ENCODE measurements around the gene WDR44.

WDR44 gene

DNA sequence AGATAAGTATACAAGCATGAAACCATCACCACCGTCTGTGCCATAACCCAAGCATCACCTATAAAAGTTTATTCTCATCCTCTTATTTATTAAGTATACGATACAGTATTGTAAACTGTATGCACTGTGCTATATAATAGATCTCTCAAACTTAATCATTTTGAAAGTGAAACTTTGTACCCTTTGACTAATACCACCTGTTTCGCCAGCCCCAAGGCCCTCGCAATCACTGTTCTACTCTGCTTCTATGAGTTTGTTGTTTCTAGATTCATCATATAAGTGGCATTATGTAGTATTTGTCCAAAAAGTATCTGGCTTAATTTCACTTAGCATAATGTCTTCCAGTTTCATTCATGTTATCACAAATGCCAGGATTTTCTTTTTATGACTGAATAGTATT is 77.7 kb downstream of the WDR44 start:
- TF ChIP-seq CTCF (IDR thresholded peaks at IDR 0.05; ENCODE audit: low read length, missing control alignments) = no peak
- H3K4me3 ChIP-seq (replicated peaks; ENCODE audit: low read depth, low read length) = no peak overlapping the region
- DNase-seq (ENCODE audit: low read depth) = no peak

DNA sequence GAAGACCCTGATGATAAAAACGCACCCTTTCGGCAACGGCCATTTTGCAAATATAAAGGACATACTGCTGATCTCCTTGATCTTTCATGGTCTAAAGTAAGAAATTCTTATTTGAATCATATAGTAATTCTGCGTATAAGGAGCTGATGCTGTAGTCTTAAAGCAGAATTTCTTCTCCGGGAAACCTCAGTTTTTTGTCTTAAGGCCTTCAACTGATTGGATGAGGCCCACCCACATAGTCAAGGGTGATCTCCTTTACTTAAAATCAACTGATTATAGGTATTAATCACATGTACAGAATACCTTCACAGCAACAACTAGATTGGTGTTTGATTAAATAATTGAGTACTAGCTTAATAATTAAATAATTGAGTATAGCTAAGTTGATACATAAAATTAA is 86.9 kb downstream of the WDR44 start:
- no peak for TF ChIP-seq CTCF (IDR thresholded peaks at IDR 0.05; ENCODE audit: low read length, missing control alignments)
- no peak overlapping the region for H3K4me3 ChIP-seq (replicated peaks; ENCODE audit: low read depth, low read length)
- DNase-seq (ENCODE audit: low read depth) = no peak

- TF ChIP-seq CTCF (IDR thresholded peaks at IDR 0.05; ENCODE audit: low read length, missing control alignments) = no peak
- DNase-seq (ENCODE audit: low read depth) = no peak
- H3K4me3 ChIP-seq (replicated peaks; ENCODE audit: low read depth, low read length) = no peak overlapping the region
Measured at GRCh38 chrX:118437283-118437682, 91.4 kb downstream of the WDR44 start.

DNA sequence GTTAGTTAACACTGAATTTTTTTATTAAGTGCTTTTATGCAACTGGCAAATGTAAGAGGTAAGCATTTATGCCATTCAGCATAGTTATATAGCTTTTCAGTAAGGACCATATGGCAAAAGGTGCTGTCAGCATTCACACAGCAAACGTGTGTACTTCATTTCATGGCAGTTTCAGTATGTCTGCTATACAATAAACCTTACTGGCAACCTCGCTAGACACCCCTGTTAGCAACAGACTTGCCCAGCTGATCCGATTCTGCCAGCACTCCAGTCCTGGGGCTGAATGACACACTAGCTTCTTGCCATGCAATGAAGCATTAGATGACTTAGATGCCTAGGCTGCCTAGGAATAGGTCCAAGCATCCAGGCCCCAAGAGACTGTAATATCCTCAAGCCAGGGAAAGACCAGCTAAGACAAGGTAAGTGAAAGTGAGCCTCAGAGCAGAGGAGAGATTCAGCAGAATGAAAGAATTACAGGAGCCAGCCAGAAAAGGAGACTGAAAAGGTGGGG is 102.4 kb downstream of the WDR44 start:
- no peak for TF ChIP-seq CTCF (IDR thresholded peaks at IDR 0.05; ENCODE audit: low read length, missing control alignments)
- DNase-seq (ENCODE audit: low read depth) = no peak
- H3K4me3 ChIP-seq (replicated peaks; ENCODE audit: low read depth, low read length) = no peak overlapping the region

- no peak for TF ChIP-seq CTCF (IDR thresholded peaks at IDR 0.05; ENCODE audit: low read length, missing control alignments)
- no peak overlapping the region for H3K4me3 ChIP-seq (replicated peaks; ENCODE audit: low read depth, low read length)
- no peak for DNase-seq (ENCODE audit: low read depth)
Measured at GRCh38 chrX:118455013-118455412, 109.1 kb downstream of the WDR44 start.

GRCh38 chrX:118459494-118459893 is 113.6 kb downstream of the WDR44 start:
- peak; percentile 52 for DNase-seq (ENCODE audit: low read depth)
- no peak overlapping the region for H3K4me3 ChIP-seq (replicated peaks; ENCODE audit: low read depth, low read length)
- peak; percentile 62 for TF ChIP-seq CTCF (IDR thresholded peaks at IDR 0.05; ENCODE audit: low read length, missing control alignments)

- no peak overlapping the region for H3K4me3 ChIP-seq (replicated peaks; ENCODE audit: low read depth, low read length)
- TF ChIP-seq CTCF (IDR thresholded peaks at IDR 0.05; ENCODE audit: low read length, missing control alignments) = no peak
- no peak for DNase-seq (ENCODE audit: low read depth)
Measured at GRCh38 chrX:118464501-118464900, 118.6 kb downstream of the WDR44 start.
